ENCODE results near the gene CYP2F1.
"Not testable (repeated sequence)": the region's sequence is repeated elsewhere in the genome, so short reads cannot be mapped to it uniquely, and the experiment has no call there.

CYP2F1 gene

DNA sequence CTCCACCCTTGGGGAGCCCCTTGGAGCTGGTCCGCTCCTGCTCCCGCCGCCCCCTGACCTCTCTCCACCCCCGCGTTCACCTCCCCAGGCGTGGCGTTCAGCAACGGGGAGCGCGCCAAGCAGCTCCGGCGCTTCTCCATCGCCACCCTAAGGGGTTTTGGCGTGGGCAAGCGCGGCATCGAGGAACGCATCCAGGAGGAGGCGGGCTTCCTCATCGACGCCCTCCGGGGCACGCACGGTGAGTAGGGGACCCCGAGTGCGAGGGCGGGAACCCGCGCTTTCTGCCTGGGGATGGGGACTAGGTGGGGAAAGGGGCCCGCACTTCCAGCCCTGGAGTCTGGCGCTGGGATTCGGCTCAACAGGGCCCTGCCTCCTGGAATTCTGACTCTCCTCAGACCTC lies 24.3 kb upstream of the CYP2F1 start:
- in situ Hi-C loops (cut with MboI; ENCODE audit: low sequenced_read_pairs, unreplicated experiment): no loop called here
- DNase-seq (ENCODE audit: low spot score): no peak
- TF ChIP-seq, protein P1, sequence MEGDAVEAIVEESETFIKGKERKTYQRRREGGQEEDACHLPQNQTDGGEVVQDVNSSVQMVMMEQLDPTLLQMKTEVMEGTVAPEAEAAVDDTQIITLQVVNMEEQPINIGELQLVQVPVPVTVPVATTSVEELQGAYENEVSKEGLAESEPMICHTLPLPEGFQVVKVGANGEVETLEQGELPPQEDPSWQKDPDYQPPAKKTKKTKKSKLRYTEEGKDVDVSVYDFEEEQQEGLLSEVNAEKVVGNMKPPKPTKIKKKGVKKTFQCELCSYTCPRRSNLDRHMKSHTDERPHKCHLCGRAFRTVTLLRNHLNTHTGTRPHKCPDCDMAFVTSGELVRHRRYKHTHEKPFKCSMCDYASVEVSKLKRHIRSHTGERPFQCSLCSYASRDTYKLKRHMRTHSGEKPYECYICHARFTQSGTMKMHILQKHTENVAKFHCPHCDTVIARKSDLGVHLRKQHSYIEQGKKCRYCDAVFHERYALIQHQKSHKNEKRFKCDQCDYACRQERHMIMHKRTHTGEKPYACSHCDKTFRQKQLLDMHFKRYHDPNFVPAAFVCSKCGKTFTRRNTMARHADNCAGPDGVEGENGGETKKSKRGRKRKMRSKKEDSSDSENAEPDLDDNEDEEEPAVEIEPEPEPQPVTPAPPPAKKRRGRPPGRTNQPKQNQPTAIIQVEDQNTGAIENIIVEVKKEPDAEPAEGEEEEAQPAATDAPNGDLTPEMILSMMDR (IDR thresholded peaks at IDR 0.05; ENCODE audit: borderline replicate concordance, control extremely low read depth, extremely low read depth, insufficient read depth, missing control alignments): no peak

DNA sequence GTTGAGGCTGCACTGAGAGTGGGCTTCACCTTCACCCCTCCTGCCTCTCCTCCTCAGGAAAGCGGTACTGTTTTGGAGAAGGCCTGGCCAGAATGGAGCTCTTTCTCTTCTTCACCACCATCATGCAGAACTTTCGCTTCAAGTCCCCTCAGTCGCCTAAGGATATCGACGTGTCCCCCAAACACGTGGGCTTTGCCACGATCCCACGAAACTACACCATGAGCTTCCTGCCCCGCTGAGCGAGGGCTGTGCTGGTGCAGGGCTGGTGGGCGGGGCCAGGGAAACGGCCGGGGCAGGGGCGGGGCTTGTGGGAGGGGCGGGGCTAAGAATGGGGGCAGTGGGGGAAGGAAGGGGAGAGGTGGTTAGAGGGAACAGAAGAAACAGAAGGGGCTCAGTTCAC lies 18.5 kb upstream of the CYP2F1 start:
- in situ Hi-C loops (cut with MboI; ENCODE audit: low sequenced_read_pairs, unreplicated experiment): no loop called here
- DNase-seq (ENCODE audit: low spot score): no peak
- TF ChIP-seq, protein P1 (IDR thresholded peaks at IDR 0.05; ENCODE audit: borderline replicate concordance, control extremely low read depth, extremely low read depth, insufficient read depth, missing control alignments): no peak

DNA sequence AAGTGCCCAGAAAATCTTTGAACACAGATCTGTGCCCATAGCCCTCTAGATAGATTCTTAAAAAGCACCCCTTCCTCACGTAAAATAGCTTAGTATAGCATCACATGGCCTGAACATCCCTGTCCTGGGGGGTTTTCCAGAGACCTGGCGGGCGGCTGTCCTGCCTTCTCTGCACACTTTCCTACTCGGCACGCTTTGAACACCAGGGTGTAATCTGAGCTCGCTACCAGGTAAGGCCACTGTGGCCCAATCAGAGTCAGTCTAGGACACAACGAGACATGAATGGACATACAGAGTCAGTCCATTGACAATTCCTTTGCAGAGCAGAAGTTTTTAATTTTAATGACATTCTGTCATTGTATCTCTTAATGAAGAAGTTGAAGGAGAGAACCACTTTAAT lies 17.9 kb upstream of the CYP2F1 start:
- no peak for DNase-seq (ENCODE audit: low spot score)

DNA sequence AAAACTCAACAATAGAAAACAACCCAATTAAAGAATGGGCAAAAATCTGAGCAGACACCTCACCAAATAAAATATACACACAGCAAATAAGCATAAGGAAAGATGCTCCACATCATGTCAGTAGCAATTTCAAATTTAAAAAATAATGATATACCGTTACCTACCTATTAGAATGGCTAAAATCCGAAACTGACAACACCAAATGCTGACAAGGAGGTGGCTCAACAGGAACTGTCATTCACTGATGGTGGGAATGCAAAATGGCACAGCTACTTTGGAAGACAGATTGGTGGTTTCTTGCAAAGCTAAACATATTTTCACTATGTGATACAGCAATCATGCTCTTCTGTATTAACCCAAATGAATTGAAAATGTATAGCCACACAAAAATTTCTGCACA lies 16.9 kb upstream of the CYP2F1 start:
- TF ChIP-seq, protein P1 (IDR thresholded peaks at IDR 0.05; ENCODE audit: borderline replicate concordance, control extremely low read depth, extremely low read depth, insufficient read depth, missing control alignments): no peak
- DNase-seq (ENCODE audit: low spot score): no peak
- in situ Hi-C loops (cut with MboI; ENCODE audit: low sequenced_read_pairs, unreplicated experiment): no loop called here

More for the DNA sequence above, 17.9 kb upstream of the CYP2F1 start:
- in situ Hi-C loops (cut with MboI; ENCODE audit: low sequenced_read_pairs, unreplicated experiment): no loop called here
- TF ChIP-seq, protein P1 (IDR thresholded peaks at IDR 0.05; ENCODE audit: borderline replicate concordance, control extremely low read depth, extremely low read depth, insufficient read depth, missing control alignments): no peak

DNA sequence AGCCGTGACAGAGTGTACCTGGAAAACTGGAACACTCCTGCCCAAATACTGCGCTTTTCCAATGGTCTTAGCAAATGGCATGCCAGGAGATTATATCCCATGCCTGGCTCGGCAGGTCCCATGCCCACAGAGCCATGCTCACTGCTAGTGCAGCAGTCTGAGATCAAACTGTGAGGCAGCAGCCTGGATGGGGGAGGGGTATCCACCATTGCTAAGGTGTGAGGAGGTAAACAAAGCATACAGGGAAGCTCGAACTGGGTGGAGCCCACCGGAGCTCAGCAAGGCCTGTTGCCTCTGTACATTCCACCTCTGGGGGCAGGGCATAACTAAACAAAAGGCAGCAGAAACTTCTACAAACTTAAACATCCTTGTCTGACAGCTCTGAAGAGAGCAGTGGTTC lies 15.5 kb upstream of the CYP2F1 start:
- in situ Hi-C loops (cut with MboI; ENCODE audit: low sequenced_read_pairs, unreplicated experiment): no loop called here
- no peak for DNase-seq (ENCODE audit: low spot score)
- TF ChIP-seq, protein P1 (IDR thresholded peaks at IDR 0.05; ENCODE audit: borderline replicate concordance, control extremely low read depth, extremely low read depth, insufficient read depth, missing control alignments): no peak

DNA sequence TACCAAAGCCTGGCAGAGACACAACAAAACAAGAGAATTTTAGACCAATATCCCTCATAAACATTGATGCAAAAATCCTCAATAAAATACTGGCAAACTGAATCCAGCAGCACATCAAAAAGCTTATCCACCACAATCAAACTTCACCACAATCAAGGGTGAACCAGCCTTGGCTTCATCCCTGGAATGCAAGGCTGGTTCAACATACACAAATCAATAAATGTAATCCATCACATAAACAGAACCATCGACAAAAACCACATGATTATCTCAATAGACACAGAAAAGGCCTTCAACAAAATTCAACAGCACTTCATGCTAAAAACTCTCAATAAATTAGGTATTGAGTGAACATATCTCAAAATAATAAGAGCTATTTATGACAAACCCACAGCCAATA lies 12.0 kb upstream of the CYP2F1 start:
- DNase-seq (ENCODE audit: low spot score); in situ Hi-C loops (cut with MboI; ENCODE audit: low sequenced_read_pairs, unreplicated experiment): not testable (repeated sequence)

DNA sequence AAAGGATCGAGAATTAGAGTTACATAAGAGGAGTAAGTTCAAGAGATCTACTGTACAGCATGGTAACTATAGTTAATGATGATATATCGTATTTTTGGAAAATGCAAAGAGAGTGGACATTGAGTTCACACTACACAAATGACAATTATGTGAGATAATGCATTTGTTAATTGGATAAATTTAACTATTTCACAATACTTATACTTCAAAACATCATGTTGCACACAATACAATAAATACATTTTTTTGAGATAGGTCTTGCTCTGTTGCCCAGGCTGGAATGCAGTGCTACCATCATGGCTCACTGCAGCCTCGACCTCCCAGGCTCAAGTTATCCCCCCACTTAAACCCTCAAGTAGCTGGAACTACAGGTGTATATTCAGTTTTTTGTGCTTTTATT lies 8.1 kb upstream of the CYP2F1 start:
- TF ChIP-seq, protein P1 (IDR thresholded peaks at IDR 0.05; ENCODE audit: borderline replicate concordance, control extremely low read depth, extremely low read depth, insufficient read depth, missing control alignments): no peak
- DNase-seq (ENCODE audit: low spot score): no peak
- in situ Hi-C loops (cut with MboI; ENCODE audit: low sequenced_read_pairs, unreplicated experiment): no loop called here
